Astrocyte (in vitro differentiated cells and primary cell): Measurements from ENCODE around the gene TGM3. TPM values are rescaled to one million over a fixed set of nuclear protein-coding genes. Genes with fewer than 3 reads are reported as not detected.

ENCODE experiments used
- DNase-seq: peaks from one replicate; pipeline ENCODE4 v3.0.0-alpha.2; 2010; ENCODE audit warnings: low read depth
- FAIRE-seq: peaks from 2 replicates; lab custom pipeline; 2011; peaks lifted over from hg19 to GRCh38; lab: Jason Lieb, UNC
- H2AFZ ChIP-seq: 2 replicates; pipeline ENCODE4 v1.6.0; 2012; ENCODE audit warnings: low read depth, low read length, inconsistent platforms
- H3K27ac ChIP-seq: 2 replicates; pipeline ENCODE4 v1.5.1; 2011; ENCODE audit warnings: low read depth, low read length, inconsistent platforms
- H3K27me3 ChIP-seq: 2 replicates; pipeline ENCODE4 v1.6.0; 2011; ENCODE audit warnings: low read length, inconsistent platforms; ENCODE audit not compliant: insufficient read depth
- H3K36me3 ChIP-seq: 2 replicates; pipeline ENCODE4 v1.5.1; 2011; ENCODE audit warnings: low read length, inconsistent platforms; ENCODE audit not compliant: insufficient read depth
- H3K4me1 ChIP-seq: 2 replicates; pipeline ENCODE4 v1.5.1; 2011; ENCODE audit warnings: low read length, inconsistent platforms; ENCODE audit not compliant: insufficient read depth
- H3K4me2 ChIP-seq: 2 replicates; pipeline ENCODE4 v1.6.0; 2012; ENCODE audit warnings: low read length, inconsistent platforms
- H3K4me3 ChIP-seq: 2 replicates; pipeline ENCODE4 v1.5.1; 2011; ENCODE audit warnings: low read depth, mild to moderate bottlenecking, low read length, inconsistent platforms; ENCODE audit not compliant: insufficient read depth
- H3K79me2 ChIP-seq: 2 replicates; pipeline ENCODE4 v1.6.0; 2012; ENCODE audit warnings: mild to moderate bottlenecking, low read length, inconsistent platforms; ENCODE audit not compliant: insufficient read depth
- H3K9ac ChIP-seq: 2 replicates; pipeline ENCODE4 v1.6.0; 2012; ENCODE audit warnings: mild to moderate bottlenecking, low read length, inconsistent platforms
- H3K9me3 ChIP-seq: 2 replicates; pipeline ENCODE4 v1.5.1; 2012; ENCODE audit warnings: low read depth, mild to moderate bottlenecking, low read length, inconsistent platforms; ENCODE audit not compliant: insufficient read depth
- H4K20me1 ChIP-seq: 2 replicates; pipeline ENCODE4 v1.6.0; 2012; ENCODE audit warnings: low read length, inconsistent platforms; ENCODE audit not compliant: insufficient read depth
- H3K27ac Mint-ChIP-seq: one replicate; pipeline ENCODE4 v1.8.0; 2021; ENCODE audit warnings: mild to moderate bottlenecking, mixed read lengths; ENCODE audit not compliant: unreplicated experiment
- H3K27me3 Mint-ChIP-seq: one replicate; pipeline ENCODE4 v1.8.0; 2021; ENCODE audit warnings: low read depth, mixed read lengths; ENCODE audit not compliant: unreplicated experiment
- H3K36me3 Mint-ChIP-seq: one replicate; pipeline ENCODE4 v1.8.0; 2021; ENCODE audit warnings: low read depth, mixed read lengths; ENCODE audit not compliant: unreplicated experiment
- H3K4me1 Mint-ChIP-seq: one replicate; pipeline ENCODE4 v1.8.0; 2021; ENCODE audit warnings: low read depth, mixed read lengths; ENCODE audit not compliant: unreplicated experiment
- H3K4me3 Mint-ChIP-seq: one replicate; pipeline ENCODE4 v1.8.0; 2021; ENCODE audit warnings: mild to moderate bottlenecking, moderate library complexity, mixed read lengths; ENCODE audit not compliant: unreplicated experiment
- H3K9me3 Mint-ChIP-seq: one replicate; pipeline ENCODE4 v1.8.0; 2021; ENCODE audit warnings: mild to moderate bottlenecking, mixed read lengths; ENCODE audit not compliant: unreplicated experiment
- EZH2 ChIP-seq: IDR thresholded peaks from 2 replicates; pipeline ENCODE4 v1.6.1; 2012; ENCODE audit warnings: mild to moderate bottlenecking, low read length, inconsistent platforms; ENCODE audit not compliant: insufficient read depth
- total RNA-seq: library from RNA; stranded (reverse); gene quantifications from 2 replicates; pipeline ENCODE4 v1.2.1, GENCODE V29; 2021
- TF ChIP-seq, protein P1 (sequence below): IDR thresholded peaks from 2 replicates; pipeline ENCODE4 v1.5.1; 2011; ENCODE audit warnings: low read depth, mild to moderate bottlenecking, inconsistent platforms, low read length, moderate library complexity; ENCODE audit not compliant: insufficient read depth

Gene TGM3
- total RNA-seq, 1 donor from 2014 or later = not detected

DNA sequence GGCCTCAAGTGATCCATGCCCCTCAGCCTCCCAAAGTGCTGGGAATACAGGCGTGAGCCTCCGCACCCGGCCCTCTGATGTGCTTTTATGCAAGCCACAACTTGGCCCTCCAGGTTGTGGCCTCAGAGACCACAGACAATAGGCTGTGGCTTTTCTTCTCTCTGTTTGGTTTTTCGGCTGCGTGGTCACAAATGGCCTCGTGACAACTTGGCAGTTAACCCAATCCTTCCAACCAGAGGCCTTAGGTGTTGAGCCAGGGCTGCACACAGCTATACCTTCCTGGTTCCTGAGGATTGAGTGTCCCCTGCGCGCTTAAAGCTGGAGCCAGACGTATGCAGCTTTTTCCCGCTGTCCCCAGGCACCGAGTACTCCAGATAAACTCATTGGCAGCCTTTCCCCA, 6.3 kb upstream of the TGM3 start:
- H3K4me1 Mint-ChIP-seq = peaks cover 8% of the 10 kb centered on the region
- no peak overlapping the region for H3K27ac ChIP-seq
- H2AFZ ChIP-seq = no peak overlapping the region
- H3K27me3 Mint-ChIP-seq = peaks cover 8% of the 10 kb centered on the region
- TF ChIP-seq, protein P1, sequence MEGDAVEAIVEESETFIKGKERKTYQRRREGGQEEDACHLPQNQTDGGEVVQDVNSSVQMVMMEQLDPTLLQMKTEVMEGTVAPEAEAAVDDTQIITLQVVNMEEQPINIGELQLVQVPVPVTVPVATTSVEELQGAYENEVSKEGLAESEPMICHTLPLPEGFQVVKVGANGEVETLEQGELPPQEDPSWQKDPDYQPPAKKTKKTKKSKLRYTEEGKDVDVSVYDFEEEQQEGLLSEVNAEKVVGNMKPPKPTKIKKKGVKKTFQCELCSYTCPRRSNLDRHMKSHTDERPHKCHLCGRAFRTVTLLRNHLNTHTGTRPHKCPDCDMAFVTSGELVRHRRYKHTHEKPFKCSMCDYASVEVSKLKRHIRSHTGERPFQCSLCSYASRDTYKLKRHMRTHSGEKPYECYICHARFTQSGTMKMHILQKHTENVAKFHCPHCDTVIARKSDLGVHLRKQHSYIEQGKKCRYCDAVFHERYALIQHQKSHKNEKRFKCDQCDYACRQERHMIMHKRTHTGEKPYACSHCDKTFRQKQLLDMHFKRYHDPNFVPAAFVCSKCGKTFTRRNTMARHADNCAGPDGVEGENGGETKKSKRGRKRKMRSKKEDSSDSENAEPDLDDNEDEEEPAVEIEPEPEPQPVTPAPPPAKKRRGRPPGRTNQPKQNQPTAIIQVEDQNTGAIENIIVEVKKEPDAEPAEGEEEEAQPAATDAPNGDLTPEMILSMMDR = no peak
- no peak for TF ChIP-seq EZH2
- no peak overlapping the region for H3K4me3 Mint-ChIP-seq
- H3K36me3 ChIP-seq = no peaks in the 10 kb centered on the region
- H3K9me3 ChIP-seq = no peaks in the 10 kb centered on the region
- no peak overlapping the region for H3K4me2 ChIP-seq
- no peaks in the 10 kb centered on the region for H4K20me1 ChIP-seq
- no peak for DNase-seq
- FAIRE-seq = no peak
- no peaks in the 10 kb centered on the region for H3K9me3 Mint-ChIP-seq
- no peaks in the 10 kb centered on the region for H3K27me3 ChIP-seq
- no peaks in the 10 kb centered on the region for H3K4me1 ChIP-seq
- H3K9ac ChIP-seq = no peak overlapping the region
- no peak overlapping the region for H3K4me3 ChIP-seq
- H3K36me3 Mint-ChIP-seq = no peaks in the 10 kb centered on the region
- no peaks in the 10 kb centered on the region for H3K79me2 ChIP-seq
- no peak overlapping the region for H3K27ac Mint-ChIP-seq

GRCh38 chr20:2290486-2290885, 5.3 kb upstream of the TGM3 start:
- H3K4me3 ChIP-seq = no peak overlapping the region
- H3K4me1 Mint-ChIP-seq = peaks cover 2% of the 10 kb centered on the region
- no peaks in the 10 kb centered on the region for H4K20me1 ChIP-seq
- peaks cover 11% of the 10 kb centered on the region for H3K27me3 Mint-ChIP-seq
- no peaks in the 10 kb centered on the region for H3K4me1 ChIP-seq
- no peaks in the 10 kb centered on the region for H3K9me3 ChIP-seq
- H3K9ac ChIP-seq = no peak overlapping the region
- H3K27me3 ChIP-seq = peaks cover 2% of the 10 kb centered on the region
- H3K27ac Mint-ChIP-seq = no peak overlapping the region
- no peaks in the 10 kb centered on the region for H3K9me3 Mint-ChIP-seq
- H3K36me3 ChIP-seq = no peaks in the 10 kb centered on the region
- no peak for FAIRE-seq
- no peak overlapping the region for H2AFZ ChIP-seq
- H3K79me2 ChIP-seq = no peaks in the 10 kb centered on the region
- no peak overlapping the region for H3K4me3 Mint-ChIP-seq
- no peaks in the 10 kb centered on the region for H3K36me3 Mint-ChIP-seq
- no peak overlapping the region for H3K4me2 ChIP-seq
- no peak for DNase-seq
- TF ChIP-seq, protein P1 = no peak
- TF ChIP-seq EZH2 = no peak
- no peak overlapping the region for H3K27ac ChIP-seq

GRCh38 chr20:2292416-2293110, 3.2 kb upstream of the TGM3 start:
- Histone ChIP-seq H3K4me2 (no peak overlapping the region), H2AFZ (no peak overlapping the region), H3K4me3 (no peak overlapping the region), H3K79me2 (no peaks in the 10 kb centered on the region), H4K20me1 (no peaks in the 10 kb centered on the region), H3K9ac (no peak overlapping the region), H3K4me1 (no peaks in the 10 kb centered on the region), H3K9me3 (no peaks in the 10 kb centered on the region), H3K27me3 (peaks cover 10% of the 10 kb centered on the region), H3K27ac (no peak overlapping the region), H3K36me3 (no peaks in the 10 kb centered on the region)
- Mint-ChIP-seq H3K36me3 (no peaks in the 10 kb centered on the region), H3K4me3 (no peak overlapping the region), H3K27ac (no peak overlapping the region), H3K27me3 (peaks cover 15% of the 10 kb centered on the region), H3K4me1 (peaks cover 2% of the 10 kb centered on the region), H3K9me3 (no peaks in the 10 kb centered on the region)
- DNase-seq = no peak
- FAIRE-seq = no peak
- TF ChIP-seq EZH2 = no peak
- TF ChIP-seq, protein P1 = no peak
